ENCODE data around the gene CACUL1.
"Not testable (repeated sequence)": the region's sequence is repeated elsewhere in the genome, so short reads cannot be mapped to it uniquely, and the experiment has no call there.

CACUL1 gene

GRCh38 chr10:118754556-118755423 is at the start of gene CACUL1:
CACUL1 (minus strand) TSS chr10:118754970; CDS start chr10:118754762, 208 bp downstream.
- DNase-seq (ENCODE audit: low spot score) = peak; percentile 99

- DNase-seq (ENCODE audit: low spot score) = no peak
These were observed 49.5 kb upstream of the CACUL1 start for GRCh38 chr10:118804262-118804773.

- no peak for DNase-seq (ENCODE audit: low spot score)
These were observed 47.5 kb upstream of the CACUL1 start for GRCh38 chr10:118802126-118802793.

- no peak for DNase-seq (ENCODE audit: low spot score)
These were observed 46.1 kb upstream of the CACUL1 start for GRCh38 chr10:118800920-118801319.

- no peak for DNase-seq (ENCODE audit: low spot score)
These were observed 45.0 kb upstream of the CACUL1 start for GRCh38 chr10:118799777-118800176.

GRCh38 chr10:118798231-118798662 is 43.5 kb upstream of the CACUL1 start:
- no peak for DNase-seq (ENCODE audit: low spot score)

- DNase-seq (ENCODE audit: low spot score) = not testable (repeated sequence)
These were observed 40.2 kb upstream of the CACUL1 start for GRCh38 chr10:118794971-118795370.

GRCh38 chr10:118793545-118793944 is 38.8 kb upstream of the CACUL1 start:
- no peak for DNase-seq (ENCODE audit: low spot score)

GRCh38 chr10:118792526-118792925 is 37.8 kb upstream of the CACUL1 start:
- DNase-seq (ENCODE audit: low spot score) = no peak

- no peak for DNase-seq (ENCODE audit: low spot score)
These were observed 35.3 kb upstream of the CACUL1 start for GRCh38 chr10:118790058-118790457.

GRCh38 chr10:118785551-118785950 is 30.8 kb upstream of the CACUL1 start:
- no peak for DNase-seq (ENCODE audit: low spot score)

- DNase-seq (ENCODE audit: low spot score) = no peak
These were observed 29.2 kb upstream of the CACUL1 start for GRCh38 chr10:118783776-118784545.

GRCh38 chr10:118782916-118783465 is 28.2 kb upstream of the CACUL1 start:
- not testable (repeated sequence) for DNase-seq (ENCODE audit: low spot score)

- peak; percentile 90 for DNase-seq (ENCODE audit: low spot score)
These were observed 26.8 kb upstream of the CACUL1 start for GRCh38 chr10:118781541-118781940.

GRCh38 chr10:118778727-118779126 is 24.0 kb upstream of the CACUL1 start:
- no peak for DNase-seq (ENCODE audit: low spot score)

- no peak for DNase-seq (ENCODE audit: low spot score)
These were observed 22.2 kb upstream of the CACUL1 start for GRCh38 chr10:118776960-118777359.

GRCh38 chr10:118776033-118776432 is 21.3 kb upstream of the CACUL1 start:
- DNase-seq (ENCODE audit: low spot score) = no peak

- DNase-seq (ENCODE audit: low spot score) = no peak
These were observed 20.7 kb upstream of the CACUL1 start for GRCh38 chr10:118775478-118775877.

- no peak for DNase-seq (ENCODE audit: low spot score)
These were observed 18.3 kb upstream of the CACUL1 start for GRCh38 chr10:118773041-118773440.

- DNase-seq (ENCODE audit: low spot score) = no peak
These were observed 17.2 kb upstream of the CACUL1 start for GRCh38 chr10:118771976-118772375.

GRCh38 chr10:118769898-118770600 is 15.3 kb upstream of the CACUL1 start:
- DNase-seq (ENCODE audit: low spot score) = no peak

All from cerebellar cortex (tissue), 1 donor.